ENCODE data around the gene ATG4C. TPM values are rescaled to one million over a fixed set of nuclear protein-coding genes. Genes with fewer than 3 reads are reported as not detected.
"Not testable (repeated sequence)": the region's sequence is repeated elsewhere in the genome, so short reads cannot be mapped to it uniquely, and the experiment has no call there.

Gene ATG4C
- total RNA-seq, 1 experiment from 2014 or later, result 19.0 TPM

DNA sequence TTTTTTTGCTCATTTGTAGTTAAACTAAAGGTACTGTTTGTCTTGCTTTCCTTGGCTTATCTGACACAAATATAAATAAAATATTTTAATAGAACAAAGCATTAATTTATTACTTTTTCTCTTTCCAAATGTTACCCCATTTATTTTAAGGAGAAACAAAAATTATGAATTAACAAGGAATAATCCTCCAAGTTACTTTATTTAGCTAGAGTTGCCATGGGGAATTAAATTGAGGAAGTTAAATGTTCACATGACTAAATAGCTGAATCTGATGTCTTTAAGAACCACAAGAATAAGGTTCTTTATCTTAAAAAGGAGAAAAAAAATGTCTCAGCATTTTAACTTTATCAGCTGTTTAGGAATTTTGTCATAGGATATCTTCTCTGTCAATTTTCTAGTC is 12.3 kb downstream of the ATG4C start:
- H3K4me3 ChIP-seq (ENCODE audit: insufficient read depth, low read depth, low read length), result no peak overlapping the region
- no peak for DNase-seq
- no peaks in the 10 kb centered on the region for H3K27me3 ChIP-seq (ENCODE audit: control insufficient read depth, insufficient read depth, low read length)
- H3K36me3 ChIP-seq (replicated peaks; ENCODE audit: control insufficient read depth, insufficient read depth, low read length), result no peaks in the 10 kb centered on the region

DNA sequence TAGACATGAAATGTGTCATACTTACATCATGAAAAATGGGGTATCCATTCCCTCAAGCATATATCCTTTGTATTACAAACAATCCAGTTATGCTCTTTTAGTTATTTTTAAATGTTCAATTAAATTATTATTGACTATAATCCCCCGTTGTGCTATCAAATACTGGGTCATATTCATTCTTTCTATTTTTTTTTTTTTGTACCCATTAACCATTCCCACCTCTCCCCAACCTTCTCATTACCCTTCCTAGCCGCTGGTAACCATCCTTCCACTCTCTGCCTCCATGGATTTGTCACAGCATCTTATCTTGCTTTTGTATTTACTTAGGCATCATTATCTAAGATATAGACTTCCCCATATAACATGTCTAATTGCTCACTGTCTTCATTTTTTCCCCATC is 15.8 kb downstream of the ATG4C start:
- H3K36me3 ChIP-seq (replicated peaks; ENCODE audit: control insufficient read depth, insufficient read depth, low read length), result no peaks in the 10 kb centered on the region

DNA sequence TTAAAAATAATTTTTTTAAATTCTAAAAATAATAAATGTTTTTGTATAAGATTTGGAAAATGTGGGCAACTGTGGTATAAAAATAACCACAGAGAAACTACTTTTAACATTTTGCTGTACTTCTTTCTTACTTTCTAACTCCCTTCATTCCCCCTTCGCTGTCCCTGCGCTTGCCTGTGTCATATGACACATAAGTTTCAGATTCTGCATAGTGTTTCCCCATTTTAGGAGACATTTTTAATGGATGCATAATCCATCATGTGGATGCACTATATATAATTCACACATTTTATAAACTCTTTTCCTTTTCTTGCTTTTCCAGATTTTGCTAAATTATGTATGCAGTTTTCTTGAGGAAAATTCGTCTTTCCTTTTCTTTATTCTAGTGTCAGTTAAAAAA is 16.3 kb downstream of the ATG4C start:
- Histone ChIP-seq H3K4me3 (ENCODE audit: insufficient read depth, low read depth, low read length) (no peak overlapping the region), H3K36me3 (replicated peaks; ENCODE audit: control insufficient read depth, insufficient read depth, low read length) (no peaks in the 10 kb centered on the region), H3K27me3 (ENCODE audit: control insufficient read depth, insufficient read depth, low read length) (no peaks in the 10 kb centered on the region)
- DNase-seq, result no peak

More for the DNA sequence above, 15.8 kb downstream of the ATG4C start:
- H3K27me3 ChIP-seq (ENCODE audit: control insufficient read depth, insufficient read depth, low read length), result no peaks in the 10 kb centered on the region
- DNase-seq, result no peak
- no peak overlapping the region for H3K4me3 ChIP-seq (ENCODE audit: insufficient read depth, low read depth, low read length)

DNA sequence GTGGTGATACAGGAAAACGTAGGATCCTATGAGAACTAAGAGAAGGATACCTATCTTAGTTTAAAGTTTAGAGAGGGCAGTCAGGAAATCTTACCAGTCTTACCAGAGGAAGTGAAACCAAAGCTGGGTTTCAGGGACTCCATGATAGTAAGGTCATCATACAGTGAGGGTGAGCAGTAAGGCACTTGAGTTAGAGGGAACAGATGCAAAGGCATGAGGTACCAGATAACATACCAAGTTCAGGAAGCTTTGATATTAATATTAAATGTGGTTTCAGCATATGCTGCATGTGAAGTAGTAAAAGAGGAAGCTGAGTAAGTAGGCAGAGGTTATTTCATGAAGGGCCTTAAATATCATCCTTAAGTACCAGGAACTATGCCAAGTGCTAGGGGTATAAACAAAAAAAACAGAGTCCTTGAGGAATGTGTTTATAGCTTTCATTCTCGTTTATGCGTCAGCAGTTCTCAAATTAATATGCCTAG is 16.9 kb downstream of the ATG4C start:
- H3K4me3 ChIP-seq (ENCODE audit: insufficient read depth, low read depth, low read length), result no peak overlapping the region
- no peaks in the 10 kb centered on the region for H3K27me3 ChIP-seq (ENCODE audit: control insufficient read depth, insufficient read depth, low read length)
- H3K36me3 ChIP-seq (replicated peaks; ENCODE audit: control insufficient read depth, insufficient read depth, low read length), result no peaks in the 10 kb centered on the region
- no peak for DNase-seq

DNA sequence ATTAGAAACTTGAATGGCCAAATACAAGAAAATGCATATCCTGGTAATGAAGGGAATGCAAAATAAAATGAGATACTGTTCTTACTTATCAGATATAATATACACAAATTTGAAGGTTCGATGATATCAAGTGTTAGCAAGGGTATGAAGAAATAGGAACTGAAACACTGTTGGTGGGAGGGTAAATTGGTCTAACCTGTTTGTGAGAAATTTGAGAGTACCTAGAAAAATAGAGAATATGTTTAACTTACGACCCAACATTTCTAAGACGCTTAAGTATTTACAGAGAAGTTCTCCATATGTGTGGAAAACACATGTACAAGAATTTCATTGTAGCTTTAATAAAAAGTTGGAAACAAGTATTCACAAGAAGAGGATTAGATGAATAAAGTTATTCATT is 25.9 kb downstream of the ATG4C start:
- no peaks in the 10 kb centered on the region for H3K27me3 ChIP-seq (ENCODE audit: control insufficient read depth, insufficient read depth, low read length)
- H3K36me3 ChIP-seq (replicated peaks; ENCODE audit: control insufficient read depth, insufficient read depth, low read length), result no peaks in the 10 kb centered on the region
- no peak overlapping the region for H3K4me3 ChIP-seq (ENCODE audit: insufficient read depth, low read depth, low read length)
- DNase-seq, result no peak

DNA sequence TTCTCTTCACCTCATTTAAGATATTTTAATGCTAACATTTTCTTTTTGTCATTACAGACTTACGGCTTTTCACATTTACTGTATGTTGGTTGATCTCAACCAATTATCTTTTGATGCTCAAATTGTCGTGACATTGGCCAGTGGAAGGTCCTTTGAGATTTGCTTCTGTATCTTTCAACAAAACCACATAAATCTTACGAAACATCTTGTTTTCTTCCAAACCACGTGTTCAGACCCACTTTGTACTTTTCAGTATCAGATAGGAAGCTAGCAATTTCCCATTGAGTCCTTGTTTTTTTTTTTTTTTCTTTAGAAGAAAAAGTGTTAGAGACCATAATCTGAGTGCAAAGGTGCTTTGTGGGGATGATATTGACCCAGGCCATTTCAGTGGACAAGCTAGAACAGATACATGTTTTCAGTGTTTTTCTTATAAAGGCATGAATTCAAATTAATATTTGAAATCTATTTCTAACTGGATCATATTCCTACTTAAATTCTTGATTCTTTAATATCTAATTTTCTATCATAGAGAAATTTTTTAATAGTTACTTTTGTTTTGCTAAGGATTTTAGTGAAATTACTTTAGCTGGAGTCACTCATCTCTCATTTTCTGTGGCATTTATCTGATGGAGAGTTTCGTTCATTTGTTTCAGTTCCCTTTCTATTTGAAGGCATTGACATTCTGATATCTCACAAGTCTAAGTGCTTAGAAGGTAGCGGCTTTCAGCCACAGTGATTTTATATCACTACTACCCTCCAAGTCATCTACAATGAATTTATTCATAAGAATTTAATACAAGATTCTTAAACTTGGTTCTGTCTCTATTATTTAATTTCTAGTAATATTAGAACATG is 26.7 kb downstream of the ATG4C start:
- DNase-seq, result no peak
- no peak overlapping the region for H3K4me3 ChIP-seq (ENCODE audit: insufficient read depth, low read depth, low read length)
- H3K27me3 ChIP-seq (ENCODE audit: control insufficient read depth, insufficient read depth, low read length), result no peaks in the 10 kb centered on the region
- H3K36me3 ChIP-seq (replicated peaks; ENCODE audit: control insufficient read depth, insufficient read depth, low read length), result no peaks in the 10 kb centered on the region

DNA sequence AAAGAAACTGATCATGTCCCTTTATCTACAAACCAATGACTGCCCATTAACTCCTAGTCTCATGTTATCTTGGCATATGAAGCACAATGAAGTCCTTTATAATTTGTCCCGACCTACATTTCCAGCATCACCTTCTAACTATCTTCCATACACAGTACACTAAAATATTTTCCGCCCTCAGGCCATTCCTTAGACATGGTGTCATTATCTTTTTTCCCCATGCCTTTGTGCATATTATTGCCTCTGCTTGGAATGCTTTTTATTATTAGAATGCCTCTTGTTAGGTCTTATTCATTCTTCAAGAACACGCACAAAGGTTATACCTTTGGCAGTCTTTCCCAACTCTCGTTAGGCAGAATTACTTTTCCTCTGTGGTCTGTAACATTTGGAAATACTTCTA is 39.6 kb downstream of the ATG4C start:
- DNase-seq, result no peak
- H3K36me3 ChIP-seq (replicated peaks; ENCODE audit: control insufficient read depth, insufficient read depth, low read length), result no peaks in the 10 kb centered on the region
- H3K27me3 ChIP-seq (ENCODE audit: control insufficient read depth, insufficient read depth, low read length), result no peaks in the 10 kb centered on the region
- H3K4me3 ChIP-seq (ENCODE audit: insufficient read depth, low read depth, low read length), result no peak overlapping the region

DNA sequence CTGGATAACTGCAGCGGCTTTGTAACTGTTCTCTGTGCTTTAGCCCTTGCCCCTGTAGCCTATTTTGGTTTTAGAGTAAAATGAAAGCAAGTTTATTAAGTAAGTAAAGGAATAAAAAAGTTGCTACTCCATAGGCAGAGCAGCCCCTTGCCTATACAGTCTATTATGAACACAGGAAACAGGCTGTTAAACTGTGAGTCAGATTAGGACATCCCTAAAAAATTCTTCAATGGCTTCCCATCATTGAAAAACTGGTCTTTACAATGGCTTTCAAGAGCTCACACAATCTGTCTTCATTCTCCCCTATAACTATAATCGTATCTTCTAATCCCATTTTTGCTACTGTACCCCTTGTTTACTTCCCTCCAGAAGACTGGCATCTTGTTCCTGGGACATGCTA is 43.0 kb downstream of the ATG4C start:
- DNase-seq, result no peak
- H3K36me3 ChIP-seq (replicated peaks; ENCODE audit: control insufficient read depth, insufficient read depth, low read length), result no peaks in the 10 kb centered on the region
- H3K4me3 ChIP-seq (ENCODE audit: insufficient read depth, low read depth, low read length), result no peak overlapping the region
- no peaks in the 10 kb centered on the region for H3K27me3 ChIP-seq (ENCODE audit: control insufficient read depth, insufficient read depth, low read length)

DNA sequence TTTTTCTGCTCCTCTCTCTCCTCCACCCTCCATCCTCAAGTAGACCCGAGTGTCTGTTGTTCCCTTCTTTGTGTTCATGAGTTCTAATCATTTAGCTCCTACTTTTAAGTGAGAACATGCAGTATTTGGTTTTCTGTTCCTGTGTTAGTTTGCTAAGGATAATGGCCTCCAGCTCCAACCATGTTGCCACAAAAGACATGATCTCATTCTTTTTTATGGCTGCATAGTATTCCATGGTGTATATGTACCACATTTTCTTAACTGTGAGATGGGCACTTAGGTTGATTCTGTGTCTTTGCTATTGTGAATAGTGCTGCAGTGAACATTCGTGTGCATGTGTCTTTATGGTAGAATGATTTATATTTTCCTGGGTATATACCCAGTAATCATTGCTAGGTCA is 43.9 kb downstream of the ATG4C start:
- H3K36me3 ChIP-seq (replicated peaks; ENCODE audit: control insufficient read depth, insufficient read depth, low read length); H3K4me3 ChIP-seq (ENCODE audit: insufficient read depth, low read depth, low read length); DNase-seq; H3K27me3 ChIP-seq (ENCODE audit: control insufficient read depth, insufficient read depth, low read length): not testable (repeated sequence)

DNA sequence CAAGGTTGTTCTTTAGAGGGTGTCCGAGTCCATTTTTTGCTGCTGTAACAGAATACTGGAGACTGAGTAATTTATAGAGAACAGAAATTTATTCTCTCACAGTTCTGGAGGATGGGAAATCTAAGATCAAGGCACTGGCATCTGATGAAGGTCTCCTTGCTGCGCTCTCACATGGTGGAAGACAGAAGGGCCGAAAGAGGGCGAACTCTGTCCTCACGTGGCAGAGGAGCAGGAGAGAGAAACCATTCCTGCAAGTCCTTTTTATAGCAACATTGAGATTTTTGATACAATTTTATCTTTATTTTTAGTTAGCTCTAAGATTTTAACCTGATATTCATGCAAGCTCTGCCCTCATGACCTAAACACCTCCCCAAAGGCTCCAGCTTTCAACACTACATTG is 48.3 kb downstream of the ATG4C start:
- Histone ChIP-seq H3K36me3 (replicated peaks; ENCODE audit: control insufficient read depth, insufficient read depth, low read length) (no peaks in the 10 kb centered on the region; the same call in 1 of the 2 replicates), H3K4me3 (ENCODE audit: insufficient read depth, low read depth, low read length) (no peak overlapping the region), H3K27me3 (ENCODE audit: control insufficient read depth, insufficient read depth, low read length) (no peaks in the 10 kb centered on the region)
- DNase-seq, result no peak

DNA sequence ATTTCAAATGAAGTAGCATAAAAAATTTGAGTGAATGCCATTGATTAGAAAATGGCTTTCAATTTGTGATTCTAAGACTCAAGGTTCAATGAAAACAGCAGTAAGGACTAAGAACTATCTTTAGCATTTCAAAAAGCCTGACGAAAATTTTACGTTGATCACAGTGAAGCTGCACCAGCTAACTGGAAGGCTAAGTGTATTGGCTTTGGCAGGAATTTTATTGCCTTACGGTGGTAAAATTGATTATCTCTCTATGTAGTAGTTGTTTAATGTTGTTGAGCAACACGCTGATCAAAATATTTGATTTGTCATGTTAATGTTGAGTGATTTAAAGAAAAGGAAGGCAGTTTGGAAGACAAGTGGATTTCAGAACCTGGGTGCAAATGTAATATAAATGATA is 49.6 kb downstream of the ATG4C start:
- H3K27me3 ChIP-seq (ENCODE audit: control insufficient read depth, insufficient read depth, low read length), result no peaks in the 10 kb centered on the region
- DNase-seq, result no peak
- H3K4me3 ChIP-seq (ENCODE audit: insufficient read depth, low read depth, low read length), result no peak overlapping the region
- H3K36me3 ChIP-seq (replicated peaks; ENCODE audit: control insufficient read depth, insufficient read depth, low read length), result no peaks in the 10 kb centered on the region; the same call in 1 of the 2 replicates

DNA sequence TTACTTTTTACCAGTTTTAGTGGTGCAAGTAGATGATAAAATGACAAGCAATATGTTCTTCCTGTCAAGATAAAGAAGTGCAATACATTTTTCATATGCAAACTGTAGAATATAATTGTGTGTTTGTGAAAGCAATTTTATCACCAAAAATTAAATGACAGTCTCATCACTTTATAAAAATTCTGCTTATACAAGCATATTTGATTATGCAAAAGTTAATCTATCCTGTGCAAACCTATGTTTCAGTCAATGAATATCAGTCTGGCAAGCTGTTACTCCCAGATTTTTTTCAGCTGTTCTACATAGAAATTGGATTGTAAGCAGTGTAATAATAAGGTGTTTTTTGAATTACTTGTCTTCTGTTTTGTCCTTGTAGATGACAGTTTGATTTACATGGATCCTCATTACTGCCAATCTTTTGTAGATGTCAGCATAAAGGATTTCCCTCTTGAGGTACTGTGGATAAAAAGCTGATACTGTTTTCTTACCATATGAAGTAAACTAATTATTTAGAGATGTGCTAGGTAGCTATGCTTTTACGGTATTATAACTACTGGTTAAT is 50.5 kb downstream of the ATG4C start:
- no peak for DNase-seq
- H3K36me3 ChIP-seq (replicated peaks; ENCODE audit: control insufficient read depth, insufficient read depth, low read length), result no peaks in the 10 kb centered on the region; the same call in 1 of the 2 replicates
- no peaks in the 10 kb centered on the region for H3K27me3 ChIP-seq (ENCODE audit: control insufficient read depth, insufficient read depth, low read length)
- no peak overlapping the region for H3K4me3 ChIP-seq (ENCODE audit: insufficient read depth, low read depth, low read length)

DNA sequence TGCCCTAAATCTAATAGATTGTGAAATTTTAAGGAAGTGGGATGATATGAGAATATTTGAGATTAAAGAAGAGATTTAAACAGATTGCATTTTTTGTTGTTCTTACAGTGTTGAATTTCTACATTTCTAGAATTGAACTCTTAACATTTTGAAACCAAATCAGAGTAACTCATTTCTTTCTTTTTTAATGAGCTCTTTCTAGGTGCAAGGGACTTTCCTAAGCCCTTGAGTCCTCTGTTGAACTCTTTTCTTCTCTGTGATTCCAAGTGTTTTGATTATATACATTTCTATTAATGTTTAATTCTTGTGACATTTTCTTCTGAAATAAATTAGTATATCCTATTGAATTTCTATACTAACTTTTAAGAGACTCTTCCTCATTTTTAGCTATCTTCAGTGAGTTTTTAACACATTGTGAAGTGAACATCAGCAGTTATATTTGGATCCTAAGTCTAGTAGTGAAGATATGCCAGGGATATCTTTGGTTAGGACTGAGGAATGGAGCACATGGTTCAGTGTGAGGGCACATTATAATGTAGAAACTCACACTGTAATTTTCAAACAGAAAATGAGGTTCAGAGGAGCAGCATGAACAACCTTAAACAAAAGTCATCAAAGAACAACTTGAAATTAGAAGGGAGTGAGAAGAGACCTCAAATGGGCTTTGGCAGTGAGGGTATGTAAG is 53.1 kb downstream of the ATG4C start:
- Histone ChIP-seq H3K27me3 (ENCODE audit: control insufficient read depth, insufficient read depth, low read length) (no peaks in the 10 kb centered on the region), H3K4me3 (ENCODE audit: insufficient read depth, low read depth, low read length) (no peak overlapping the region), H3K36me3 (replicated peaks; ENCODE audit: control insufficient read depth, insufficient read depth, low read length) (no peaks in the 10 kb centered on the region; the same call in 1 of the 2 replicates)
- no peak for DNase-seq

DNA sequence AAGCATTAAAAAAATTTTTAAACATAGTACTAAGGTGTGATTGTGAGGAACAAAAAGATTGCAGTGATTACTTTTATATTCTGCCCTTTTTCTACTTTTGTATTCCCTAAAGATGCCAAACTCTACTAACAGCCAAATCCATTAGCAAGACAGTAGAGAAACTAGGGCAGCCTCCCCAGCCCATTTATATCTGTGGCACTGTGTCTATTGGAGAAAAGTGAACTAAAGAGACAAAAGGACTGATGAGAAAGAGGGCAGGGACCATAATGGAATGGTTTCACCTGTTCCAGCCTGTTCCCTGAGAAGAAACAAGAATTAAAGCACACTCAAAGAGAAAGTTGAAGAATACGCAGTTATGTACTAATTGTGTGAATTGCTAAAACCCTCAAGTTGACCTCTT is 56.6 kb downstream of the ATG4C start:
- Histone ChIP-seq H3K36me3 (replicated peaks; ENCODE audit: control insufficient read depth, insufficient read depth, low read length) (no peaks in the 10 kb centered on the region), H3K27me3 (ENCODE audit: control insufficient read depth, insufficient read depth, low read length) (no peaks in the 10 kb centered on the region), H3K4me3 (ENCODE audit: insufficient read depth, low read depth, low read length) (no peak overlapping the region)
- DNase-seq, result no peak

All from H7 (cell line).